ENCODE measurements around the gene LHX3. TPM values are rescaled to one million over a fixed set of nuclear protein-coding genes. Genes with fewer than 3 reads are reported as not detected.
"Not testable (repeated sequence)": the region's sequence is repeated elsewhere in the genome, so short reads cannot be mapped to it uniquely, and the experiment has no call there.

LHX3 gene
- total RNA-seq, 1 donor from 2014 or later, result 0.10 TPM

- no peak for DNase-seq
Measured at GRCh38 chr9:136152931-136153330, 52.0 kb downstream of the LHX3 start.

GRCh38 chr9:136152543-136152866 is 52.4 kb downstream of the LHX3 start:
- DNase-seq, result no peak

- DNase-seq, result no peak
Measured at GRCh38 chr9:136151848-136152542, 52.9 kb downstream of the LHX3 start.

- DNase-seq, result no peak
Measured at GRCh38 chr9:136151214-136151804, 53.6 kb downstream of the LHX3 start.

- not testable (repeated sequence) for DNase-seq
Measured at GRCh38 chr9:136150664-136151213, 54.2 kb downstream of the LHX3 start.

GRCh38 chr9:136149853-136150252 is 55.1 kb downstream of the LHX3 start:
- no peak for DNase-seq

- DNase-seq, result no peak
Measured at GRCh38 chr9:136149337-136149736, 55.6 kb downstream of the LHX3 start.

GRCh38 chr9:136148766-136149165 is 56.2 kb downstream of the LHX3 start:
- DNase-seq, result no peak

GRCh38 chr9:136147890-136148714 is 56.8 kb downstream of the LHX3 start:
- no peak for DNase-seq

- no peak for DNase-seq
Measured at GRCh38 chr9:136147038-136147889, 57.7 kb downstream of the LHX3 start.

Other genes with a start within 250 kb of the LHX3 start
- 27.2 TPM for gene UBAC1, start 243.8 kb downstream of the LHX3 start, total RNA-seq
- gene NACC2, start 109.8 kb downstream of the LHX3 start, total RNA-seq, result 2.9 TPM
- 13.9 TPM for gene TMEM250, start 86.3 kb downstream of the LHX3 start, total RNA-seq
- 7.8 TPM for gene QSOX2, start 40.7 kb upstream of the LHX3 start, total RNA-seq
- gene CCDC187, start 99.0 kb upstream of the LHX3 start, total RNA-seq, result 0.10 TPM
- gene GPSM1, start 122.4 kb upstream of the LHX3 start, total RNA-seq, result 18.6 TPM
- gene DNLZ, start 158.6 kb upstream of the LHX3 start, total RNA-seq, result 5.1 TPM
- 3.0 TPM for gene CARD9, start 168.5 kb upstream of the LHX3 start, total RNA-seq
- gene SNAPC4, start 195.0 kb upstream of the LHX3 start, total RNA-seq, result 5.7 TPM
- gene ENTR1, start 205.5 kb upstream of the LHX3 start, total RNA-seq, result 21.4 TPM
- gene PMPCA, start 205.5 kb upstream of the LHX3 start, total RNA-seq, result 26.2 TPM
- gene INPP5E, start 234.7 kb upstream of the LHX3 start, total RNA-seq, result 4.8 TPM

Measured in skin of body (tissue), 2 donors.